GM20431 (cell line): ENCODE measurements around the gene TRIM67.

Source experiments
- in situ Hi-C: fragments of 300-500 bp; cut with MseI, MboI; formaldehyde crosslinking; loops from one replicate; pipeline ENCODE4 v1.15.0; 2020; ENCODE audit warnings: low sequenced_read_pairs; ENCODE audit not compliant: unreplicated experiment

TRIM67 gene

GRCh38 chr1:231219422-231220401 is 57.9 kb downstream of the TRIM67 start:
- in situ Hi-C loops: no loop called here

- in situ Hi-C loops: no loop called here
Measured at GRCh38 chr1:231220801-231221200, 58.9 kb downstream of the TRIM67 start.

GRCh38 chr1:231226156-231226555 is 64.3 kb downstream of the TRIM67 start:
- in situ Hi-C loops: no loop called here

GRCh38 chr1:231231511-231231910 is 69.7 kb downstream of the TRIM67 start:
- in situ Hi-C loops: no loop called here

GRCh38 chr1:231232870-231233734 is 71.2 kb downstream of the TRIM67 start:
- in situ Hi-C loops: no loop called here

GRCh38 chr1:231233735-231234417 is 72.0 kb downstream of the TRIM67 start:
- in situ Hi-C loops: no loop called here

- in situ Hi-C loops: no loop called here
Measured at GRCh38 chr1:231234506-231234905, 72.6 kb downstream of the TRIM67 start.

GRCh38 chr1:231235526-231236207 is 73.8 kb downstream of the TRIM67 start:
- in situ Hi-C loops: no loop called here

GRCh38 chr1:231236208-231236591 is 74.3 kb downstream of the TRIM67 start:
- in situ Hi-C loops: no loop called here

GRCh38 chr1:231236938-231237337 is 75.1 kb downstream of the TRIM67 start:
- in situ Hi-C loops: no loop called here

GRCh38 chr1:231238298-231238697 is 76.4 kb downstream of the TRIM67 start:
- in situ Hi-C loops: no loop called here

- in situ Hi-C loops: no loop called here
Measured at GRCh38 chr1:231240531-231240882, 78.6 kb downstream of the TRIM67 start.

- in situ Hi-C loops: no loop called here
Measured at GRCh38 chr1:231240883-231241735, 79.3 kb downstream of the TRIM67 start, which contains the start of gene GNPAT. Gene GNPAT, plus strand, starts transcription at chr1:231241212. Its CDS starts 167 bp downstream, at chr1:231241379.

GRCh38 chr1:231241750-231242149 is 79.9 kb downstream of the TRIM67 start:
- in situ Hi-C loops: no loop called here

- in situ Hi-C loops: no loop called here
Measured at GRCh38 chr1:231242516-231243198, 80.8 kb downstream of the TRIM67 start.

- in situ Hi-C loops: no loop called here
Measured at GRCh38 chr1:231248778-231249177, 86.9 kb downstream of the TRIM67 start.

- in situ Hi-C loops: no loop called here
Measured at GRCh38 chr1:231252336-231252735, 90.5 kb downstream of the TRIM67 start.

GRCh38 chr1:231260351-231260750 is 98.5 kb downstream of the TRIM67 start:
- in situ Hi-C loops: no loop called here
